HepG2 (cell line): Measurements from ENCODE around the gene SEC16A. TPM values are rescaled to one million over a fixed set of nuclear protein-coding genes. Genes with fewer than 3 reads are reported as not detected.
A peak's percentile ranks its signal among the peaks of the same experiment; 100 is the strongest.

Experiments used
- ATAC-seq: fragments of 200-7000 bp; cut with Tn5 transposase; 3 replicates; pipeline ENCODE4 v1.9.1; 2020; ENCODE audit warnings: mild to moderate bottlenecking, moderate library complexity
- BruUV-seq: library from RNA; stranded (reverse); fragments of 400-500 nt; replicated peaks from 2 replicates; lab custom pipeline; 2021; lab: Mats Ljungman, UMichigan
- CTCF ChIA-PET: fragments of 300-600 bp; formaldehyde crosslinking; extraction: SDS; loops from one replicate; lab custom pipeline; 2021; ENCODE audit warnings: low total read pairs, inconsistent platforms, low intra/inter-chr PET ratio; lab: Yijun Ruan, JAX
- POLR2A ChIA-PET: fragments of 350-600 bp; sonication (Branson Sonifier 250); formaldehyde crosslinking; loops from one replicate; lab custom pipeline; 2020; ENCODE audit warnings: antibody characterized with exemption, inconsistent platforms; lab: Yijun Ruan, JAX
- DNase-seq: peaks from one replicate; pipeline ENCODE4 v3.0.0-alpha.2; 2015; ENCODE audit warnings: low spot score
- FAIRE-seq: peaks from 3 replicates; lab custom pipeline; 2011; peaks lifted over from hg19 to GRCh38; lab: Jason Lieb, UNC
- H2AFZ ChIP-seq: one replicate; pipeline ENCODE4 v1.6.1; 2011; ENCODE audit warnings: low read length, inconsistent platforms
- H3K27ac ChIP-seq: fragments of 300-600 bp; 3 replicates; pipeline ENCODE4 v1.8.0; 2011; ENCODE audit warnings: mixed run types, mild to moderate bottlenecking, mixed read lengths, low read length, inconsistent platforms; ENCODE audit not compliant: insufficient read depth; ENCODE audit errors: extremely low read length
- H3K27me3 ChIP-seq, 2 experiments: fragments of 200-600 bp in 1 of 2; 2 replicates in 1 of 2; 3 replicates in 1 of 2; pipeline versions ENCODE4 v1.6.0 to v1.8.0; 2011; ENCODE audit warnings: low read length in 2 of 2, mild to moderate bottlenecking in 2 of 2, moderate library complexity in 2 of 2, inconsistent platforms in 1 of 2; ENCODE audit not compliant: insufficient read depth in 2 of 2, control insufficient read depth in 1 of 2
- H3K36me3 ChIP-seq, 2 experiments: fragments of 200-600 bp in 1 of 2; replicated peaks in 1 of 2; 2 replicates in 1 of 2; 3 replicates in 1 of 2; pipeline versions ENCODE4 v1.5.1 to v1.8.0; 2011; ENCODE audit warnings: low read length in 2 of 2, inconsistent platforms in 1 of 2; ENCODE audit not compliant: insufficient read depth in 2 of 2, control insufficient read depth in 1 of 2
- H3K4me1 ChIP-seq: 2 replicates; pipeline ENCODE4 v1.5.1; 2012; ENCODE audit warnings: low read length, inconsistent platforms; ENCODE audit not compliant: insufficient read depth
- H3K4me2 ChIP-seq: 2 replicates; pipeline ENCODE4 v1.6.0; 2011; ENCODE audit warnings: low read depth, low read length, inconsistent platforms
- H3K4me3 ChIP-seq, 3 experiments: fragments of 200-600 bp in 1 of 3; sonication (generic), shearing (Covaris generic) in 1 of 3; replicated peaks in 1 of 3; 2 replicates each; pipeline ENCODE4 v1.5.1; 2011 to 2016; ENCODE audit warnings: low read length in 3 of 3, inconsistent platforms in 2 of 3, low read depth in 2 of 3, mild to moderate bottlenecking in 2 of 3, control low read depth in 1 of 3, mixed read lengths in 1 of 3; ENCODE audit not compliant: insufficient read depth in 1 of 3
- H3K79me2 ChIP-seq: one replicate; pipeline ENCODE4 v1.6.1; 2011; ENCODE audit warnings: low read length, inconsistent platforms; ENCODE audit not compliant: insufficient read depth
- H3K9ac ChIP-seq: 2 replicates; pipeline ENCODE4 v1.6.0; 2011; ENCODE audit warnings: mild to moderate bottlenecking, low read depth, low read length, inconsistent platforms; ENCODE audit not compliant: insufficient read depth
- H3K9me3 ChIP-seq: 2 replicates; pipeline ENCODE4 v1.5.1; 2012; ENCODE audit warnings: mild to moderate bottlenecking, low read length
- H4K20me1 ChIP-seq: 2 replicates; pipeline ENCODE4 v1.6.0; 2011; ENCODE audit warnings: inconsistent platforms, mild to moderate bottlenecking, low read length, moderate library complexity; ENCODE audit not compliant: insufficient read depth
- AGO2 ChIP-seq: fragments of 200-400 bp; formaldehyde crosslinking; optimal IDR thresholded peaks from 2 replicates; pipeline ENCODE3; 2017; ENCODE audit warnings: mild to moderate bottlenecking, low read depth, low read length, moderate library complexity
- CENPT ChIP-seq: sonication (generic); formaldehyde crosslinking; IDR thresholded peaks from 2 replicates; pipeline ENCODE4 v1.8.0; 2022; ENCODE audit warnings: low read depth, mild to moderate bottlenecking, moderate library complexity, missing genetic modification reagents
- FOXJ3 ChIP-seq: sonication (generic); formaldehyde crosslinking; IDR thresholded peaks from 2 replicates; pipeline ENCODE4 v1.4.0; 2020; ENCODE audit warnings: missing genetic modification reagents, mild to moderate bottlenecking, borderline replicate concordance
- ZNF354B ChIP-seq: sonication (generic); formaldehyde crosslinking; IDR thresholded peaks from 2 replicates; pipeline ENCODE4 v1.8.0; 2022; ENCODE audit warnings: mild to moderate bottlenecking, missing genetic modification reagents
- ZNF557 ChIP-seq: sonication (generic); formaldehyde crosslinking; IDR thresholded peaks from 2 replicates; pipeline ENCODE4 v1.4.0; 2020; ENCODE audit warnings: missing genetic modification reagents
- ZNF704 ChIP-seq: sonication (generic); formaldehyde crosslinking; IDR thresholded peaks from 2 replicates; pipeline ENCODE4 v1.8.1; 2023; ENCODE audit warnings: mild to moderate bottlenecking, inconsistent platforms, moderate library complexity, missing genetic modification reagents, borderline replicate concordance
- WGBS: methylation state at CpG from one replicate; pipeline ENCODE4 v1.1.6; 2017; ENCODE audit warnings: low lambda C conversion rate; 5-methylcytosine and 5-hydroxymethylcytosine counted together
- in situ Hi-C: cut with HindIII; loops from 2 replicates; pipeline ENCODE4 v1.10.0; 2017; ENCODE audit warnings: low pct_unique_long_range_greater_than_20kb; ENCODE audit not compliant: extremely low pct_ligation_motif_present
- intact Hi-C: fragments of 100-400 bp; cut with micrococcal nuclease; formaldehyde crosslinking; loops from one replicate; pipeline ENCODE4 v1.10.0; 2022; ENCODE audit not compliant: unreplicated experiment
- polyA plus RNA-seq, 8 experiments: library from polyadenylated mRNA; depleted of rRNA in 3 of 8; stranded (reverse) in 7 of 8; unstranded in 1 of 8; fragments of >200 nt; fragmentation: Illumina TruSeq in 4 of 8; extraction: Trizol in 4 of 8; gene quantifications; 2 replicates each; pipeline versions ENCODE4 v1.2.1 to v1.2.3, GENCODE V29; 2011 to 2016; ENCODE audit warnings: low read depth in 4 of 8, missing spikeins in 1 of 8, mixed read lengths in 1 of 8; ENCODE audit not compliant: insufficient read depth in 1 of 8
- total RNA-seq, 5 experiments: library from RNA; depleted of rRNA; stranded (reverse); fragments of >200 nt; fragmentation: Illumina TruSeq; extraction: Trizol; gene quantifications; 2 replicates each; pipeline ENCODE4 v1.2.3, GENCODE V29; 2016; ENCODE audit warnings: low read depth in 1 of 5

SEC16A gene
- total and polyA plus RNA-seq, 2 of the 13 experiments (the other 11 are each of a cell fraction or from before 2014, with no cell fraction given) = 15.9 to 18.9 TPM

GRCh38 chr9:136392538-136393449 is 90.0 kb downstream of the SEC16A start:
- CTCF ChIA-PET = no interaction called here
- POLR2A ChIA-PET = no interaction called here
- no peak for DNase-seq
- Histone ChIP-seq H3K36me3 (peaks cover 29 to 70% of the 10 kb centered on the region in 2 experiments; a peak in 4 of 5 replicates), H3K79me2 (peaks cover 2% of the 10 kb centered on the region), H3K9me3 (no peaks in the 10 kb centered on the region), H2AFZ (no peak overlapping the region), H3K4me1 (no peaks in the 10 kb centered on the region; the same call in 1 of the 2 replicates), H3K4me3 (no peak overlapping the region), H3K4me2 (no peak overlapping the region), H3K9ac (no peak overlapping the region), H4K20me1 (0 out of 2 replicates have a peak, but pooled peaks cover 2% of the 10 kb centered on the region), H3K27me3 (no peaks in the 10 kb centered on the region), H3K27ac (no peak overlapping the region)
- intact Hi-C loops (no loop called here), in situ Hi-C loops (no loop called here)
- TF ChIP-seq ZNF704 (CRISPR knock-in tag) (no peak), AGO2 (peak; percentile 38), ZNF557 (CRISPR knock-in tag) (no peak), CENPT (CRISPR knock-in tag) (no peak), ZNF354B (CRISPR knock-in tag) (no peak), FOXJ3 (CRISPR knock-in tag) (no peak)
- no TSS peak for BruUV-seq
- ATAC-seq = no peak
- WGBS = 95% methylated on average over 6 of the region's 21 CpGs
- FAIRE-seq = no peak
